ENCODE measurements around the gene DRD3. TPM values are rescaled to one million over a fixed set of nuclear protein-coding genes. Genes with fewer than 3 reads are reported as not detected.

The DRD3 gene
- not detected for total RNA-seq

DNA sequence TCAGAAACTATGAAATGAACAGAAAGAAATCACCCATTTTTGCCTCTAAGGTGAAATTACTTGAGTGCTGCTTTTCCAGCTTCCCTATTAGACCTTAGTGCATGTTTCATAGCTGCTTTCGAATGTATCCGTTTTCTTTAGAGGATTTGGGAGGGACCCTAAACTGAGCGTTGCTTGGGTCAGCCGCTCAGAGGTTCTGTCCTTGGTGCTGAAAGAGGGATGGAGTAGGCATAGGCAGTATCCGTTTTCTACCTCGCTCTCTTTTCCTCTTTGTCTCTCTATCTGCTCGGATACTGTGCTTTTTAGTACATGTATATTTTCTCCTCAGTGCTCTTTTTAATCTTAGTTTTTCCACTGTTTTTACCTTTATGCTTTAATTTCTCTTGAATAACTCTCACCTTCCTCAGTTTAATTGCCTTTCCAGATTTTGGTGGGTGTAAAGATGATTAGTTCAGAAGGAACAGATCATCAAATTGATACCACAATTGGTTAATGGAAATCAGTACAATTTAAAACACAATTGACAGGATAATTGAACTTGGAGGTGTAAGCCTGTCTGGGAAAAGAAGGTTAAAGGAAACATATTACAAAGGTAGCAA lies at the start of gene DRD3:
Gene DRD3, minus strand, starts transcription at position 283 of the 599 bp plus-strand sequence. CDS start 7,060 bp downstream, outside the sequence.
- no peak for ATAC-seq (replicated peaks)
- no peaks in the 10 kb centered on the region for H3K36me3 Mint-ChIP-seq (ENCODE audit: low read depth)
- H3K27me3 Mint-ChIP-seq: peaks cover 2% of the 10 kb centered on the region
- no peak within 1 kb of the TSS for H3K27ac Mint-ChIP-seq
- H3K4me3 Mint-ChIP-seq: no peak within 1 kb of the TSS
- no peaks in the 10 kb centered on the region for H3K4me1 Mint-ChIP-seq
- no peaks in the 10 kb centered on the region for H3K9me3 Mint-ChIP-seq

DNA sequence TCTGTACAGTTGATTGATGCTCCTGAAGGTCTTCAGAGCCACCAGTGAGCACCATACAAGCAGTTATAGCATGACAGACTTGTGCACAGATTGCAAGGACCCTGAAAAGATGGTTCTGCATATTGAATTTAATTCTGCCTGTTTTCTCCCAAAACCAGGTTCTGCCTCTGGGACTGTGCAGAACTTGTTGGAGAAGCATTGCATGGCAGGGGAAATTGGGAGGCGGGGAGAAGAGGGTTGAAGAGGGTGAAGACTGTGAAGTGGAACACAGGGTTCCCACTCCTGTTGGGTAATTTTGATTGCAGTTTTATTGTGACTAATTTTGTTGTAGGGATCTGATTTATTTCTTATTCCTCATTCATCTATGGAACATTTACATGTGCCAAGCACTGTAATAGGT lies 48.2 kb upstream of the DRD3 start:
- H3K27me3 Mint-ChIP-seq: no peaks in the 10 kb centered on the region
- peaks cover 5% of the 10 kb centered on the region for H3K36me3 Mint-ChIP-seq (ENCODE audit: low read depth)
- H3K27ac Mint-ChIP-seq: no peak overlapping the region
- H3K4me1 Mint-ChIP-seq: peaks cover 43% of the 10 kb centered on the region
- no peak for ATAC-seq (replicated peaks)
- H3K9me3 Mint-ChIP-seq: peaks cover 8% of the 10 kb centered on the region
- peak overlapping the region; percentile 82 for H3K4me3 Mint-ChIP-seq

DNA sequence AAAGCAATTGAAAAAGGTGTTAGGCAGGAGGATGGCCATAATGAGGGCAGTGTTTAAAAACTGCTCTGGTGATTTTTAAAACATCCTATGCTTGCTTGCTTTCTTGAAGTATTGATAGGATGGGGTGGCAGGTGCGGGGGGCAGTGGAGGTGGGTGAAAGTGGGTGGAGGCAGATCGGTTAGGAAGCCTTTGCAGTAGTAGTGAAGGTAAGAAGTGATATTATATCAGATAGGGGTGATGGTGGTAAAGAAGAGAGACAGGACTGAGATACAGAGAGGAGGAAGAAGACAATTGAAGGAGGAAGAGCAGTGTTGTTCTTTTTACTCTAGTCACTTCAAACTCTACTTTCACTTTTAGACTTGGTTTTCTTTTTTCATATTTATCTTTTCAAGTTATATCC lies 47.5 kb upstream of the DRD3 start:
- H3K9me3 Mint-ChIP-seq: peaks cover 8% of the 10 kb centered on the region
- no peak for ATAC-seq (replicated peaks)
- peaks cover 5% of the 10 kb centered on the region for H3K36me3 Mint-ChIP-seq (ENCODE audit: low read depth)
- H3K4me1 Mint-ChIP-seq: peaks cover 42% of the 10 kb centered on the region
- H3K27ac Mint-ChIP-seq: peak overlapping the region; percentile 95
- no peaks in the 10 kb centered on the region for H3K27me3 Mint-ChIP-seq
- H3K4me3 Mint-ChIP-seq: peak overlapping the region; percentile 82

DNA sequence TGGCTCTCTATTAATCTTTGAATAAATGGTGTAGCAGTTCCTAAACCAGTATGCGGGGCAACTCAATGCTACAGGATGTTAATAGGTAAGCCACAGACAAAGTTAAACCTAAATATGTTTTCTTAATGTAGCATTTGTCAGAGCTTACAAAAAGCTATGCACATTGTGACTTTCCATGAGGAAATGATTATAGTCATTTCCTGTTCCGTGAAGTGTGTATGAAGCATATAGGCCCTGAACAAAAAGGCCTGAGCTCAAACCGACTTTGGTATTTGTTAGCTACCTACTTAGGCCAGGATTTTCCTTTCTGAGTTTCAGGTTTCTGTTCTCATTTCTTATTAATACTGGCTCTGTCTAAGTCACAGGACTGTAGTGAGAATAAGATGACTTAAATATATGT lies 44.3 kb upstream of the DRD3 start:
- H3K4me1 Mint-ChIP-seq: peaks cover 46% of the 10 kb centered on the region
- no peaks in the 10 kb centered on the region for H3K27me3 Mint-ChIP-seq
- H3K36me3 Mint-ChIP-seq (ENCODE audit: low read depth): peaks cover 5% of the 10 kb centered on the region
- ATAC-seq (replicated peaks): peak; percentile 71
- peaks cover 8% of the 10 kb centered on the region for H3K9me3 Mint-ChIP-seq
- H3K27ac Mint-ChIP-seq: peak overlapping the region; percentile 82
- peak overlapping the region; percentile 50 for H3K4me3 Mint-ChIP-seq

DNA sequence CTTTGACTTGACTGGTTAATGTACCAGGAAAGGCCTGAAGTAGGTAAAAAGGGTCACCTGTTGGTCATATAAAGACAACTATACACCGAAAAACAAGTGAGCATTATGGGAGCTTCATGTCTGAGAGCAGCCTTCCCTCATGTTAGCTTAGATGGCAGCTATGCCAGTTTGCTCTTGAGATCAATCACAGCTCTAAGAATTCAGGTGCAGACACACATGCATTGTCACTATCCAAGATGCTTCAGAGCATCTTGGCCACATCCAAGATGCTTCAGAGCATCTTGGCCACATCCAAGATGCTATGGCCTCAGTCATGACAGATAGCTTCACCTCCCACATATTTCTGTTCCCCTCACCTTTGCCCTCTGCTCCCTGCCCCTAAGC lies 43.0 kb upstream of the DRD3 start:
- H3K9me3 Mint-ChIP-seq: peaks cover 8% of the 10 kb centered on the region
- peaks cover 55% of the 10 kb centered on the region for H3K4me1 Mint-ChIP-seq
- H3K4me3 Mint-ChIP-seq: no peak overlapping the region
- peak; percentile 44 for ATAC-seq (replicated peaks)
- H3K36me3 Mint-ChIP-seq (ENCODE audit: low read depth): peaks cover 5% of the 10 kb centered on the region
- H3K27me3 Mint-ChIP-seq: no peaks in the 10 kb centered on the region
- peak overlapping the region; percentile 82 for H3K27ac Mint-ChIP-seq

DNA sequence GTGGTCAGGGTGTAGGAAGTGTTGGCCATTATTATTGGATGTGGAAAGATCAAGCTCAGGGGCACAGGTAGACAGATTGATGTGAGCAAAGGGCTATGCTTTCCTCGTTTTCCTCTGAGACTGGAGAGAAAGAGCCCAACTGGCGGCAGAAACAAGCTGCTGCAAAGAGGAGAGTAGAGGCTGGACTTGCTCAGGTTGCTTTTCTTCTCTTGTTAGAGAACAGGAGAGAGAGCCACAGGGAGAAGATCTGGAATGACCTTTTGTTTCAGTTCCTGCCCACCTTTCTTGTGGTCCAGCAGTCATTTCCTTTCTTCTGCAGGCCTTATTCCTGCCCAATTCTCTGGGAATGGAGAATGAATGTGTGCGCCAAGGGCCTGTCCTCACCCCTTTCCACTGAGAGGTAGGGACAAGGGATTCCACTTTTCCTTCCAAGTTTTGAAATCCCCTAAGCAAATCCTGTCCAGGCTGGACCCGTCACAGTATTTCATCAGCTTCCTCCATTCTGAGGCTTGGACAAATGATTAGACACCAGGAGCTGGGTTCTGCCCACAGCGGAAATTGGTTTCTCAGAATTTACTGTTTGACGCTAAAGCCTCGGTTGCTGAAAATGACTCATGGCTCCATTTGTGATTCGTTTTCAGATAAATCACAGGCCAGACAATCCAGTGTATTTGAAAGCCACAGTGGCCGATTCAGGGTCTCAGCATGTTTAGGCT lies 42.5 kb upstream of the DRD3 start:
- ATAC-seq (replicated peaks): peak; percentile 65
- H3K27ac Mint-ChIP-seq: peak overlapping the region; percentile 82
- H3K4me3 Mint-ChIP-seq: no peak overlapping the region
- H3K4me1 Mint-ChIP-seq: peaks cover 50% of the 10 kb centered on the region
- H3K27me3 Mint-ChIP-seq: no peaks in the 10 kb centered on the region
- H3K9me3 Mint-ChIP-seq: peaks cover 8% of the 10 kb centered on the region
- peaks cover 5% of the 10 kb centered on the region for H3K36me3 Mint-ChIP-seq (ENCODE audit: low read depth)

DNA sequence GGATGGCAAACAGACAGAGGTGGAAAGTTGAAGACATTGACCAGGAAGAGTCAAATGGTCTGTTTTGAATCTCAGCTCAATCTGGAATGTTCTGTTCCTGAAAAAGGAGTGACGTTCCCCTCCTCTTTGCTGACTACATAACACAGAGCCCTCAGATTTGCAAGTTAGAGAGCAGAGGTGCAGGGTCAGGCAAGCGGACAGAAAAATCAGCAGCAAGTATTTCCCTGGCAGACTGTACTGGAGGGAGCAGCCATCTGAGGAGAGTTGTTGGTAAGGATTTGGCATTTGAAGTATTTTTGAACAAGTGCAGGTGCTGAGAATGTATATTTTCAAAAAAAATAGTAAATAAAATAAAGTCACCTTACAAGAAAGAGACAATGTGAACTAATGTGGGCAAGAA lies 40.9 kb upstream of the DRD3 start:
- Mint-ChIP-seq H3K4me1 (peaks cover 43% of the 10 kb centered on the region), H3K9me3 (peaks cover 4% of the 10 kb centered on the region), H3K27me3 (no peaks in the 10 kb centered on the region), H3K4me3 (no peak overlapping the region), H3K27ac (peak overlapping the region; percentile 82), H3K36me3 (ENCODE audit: low read depth) (no peaks in the 10 kb centered on the region)
- no peak for ATAC-seq (replicated peaks)

DNA sequence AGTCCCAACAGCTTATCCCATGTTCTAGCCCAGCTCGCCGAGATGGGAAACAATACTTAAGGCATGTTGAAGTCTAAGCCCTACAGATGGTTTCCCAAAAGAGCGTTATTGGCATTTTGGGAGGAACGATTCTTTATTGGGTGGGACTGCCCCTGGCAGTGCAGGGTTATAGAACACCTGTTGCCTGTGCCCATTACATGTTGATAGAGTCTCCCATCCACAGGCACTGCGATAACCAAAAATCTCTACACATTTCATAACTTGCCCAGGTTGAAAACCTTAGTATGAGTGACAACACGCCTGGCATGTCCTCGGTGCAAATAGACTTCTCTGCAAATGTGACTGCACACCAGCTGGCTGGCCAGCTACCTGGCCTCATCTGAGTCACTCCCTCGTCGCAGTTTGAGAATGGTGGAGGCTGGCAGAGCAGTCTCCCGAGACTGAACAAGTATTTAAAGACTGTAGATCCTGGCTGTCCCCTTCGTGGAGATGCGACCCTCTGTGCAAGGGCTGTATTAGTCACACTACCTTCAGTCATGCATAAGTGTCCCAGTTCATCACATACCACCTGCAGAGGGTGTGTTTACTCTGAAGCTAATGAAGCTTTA lies 39.8 kb upstream of the DRD3 start:
- peaks cover 38% of the 10 kb centered on the region for H3K4me1 Mint-ChIP-seq
- ATAC-seq (replicated peaks): no peak
- no peak overlapping the region for H3K27ac Mint-ChIP-seq
- H3K36me3 Mint-ChIP-seq (ENCODE audit: low read depth): no peaks in the 10 kb centered on the region
- no peaks in the 10 kb centered on the region for H3K9me3 Mint-ChIP-seq
- no peaks in the 10 kb centered on the region for H3K27me3 Mint-ChIP-seq
- H3K4me3 Mint-ChIP-seq: no peak overlapping the region

DNA sequence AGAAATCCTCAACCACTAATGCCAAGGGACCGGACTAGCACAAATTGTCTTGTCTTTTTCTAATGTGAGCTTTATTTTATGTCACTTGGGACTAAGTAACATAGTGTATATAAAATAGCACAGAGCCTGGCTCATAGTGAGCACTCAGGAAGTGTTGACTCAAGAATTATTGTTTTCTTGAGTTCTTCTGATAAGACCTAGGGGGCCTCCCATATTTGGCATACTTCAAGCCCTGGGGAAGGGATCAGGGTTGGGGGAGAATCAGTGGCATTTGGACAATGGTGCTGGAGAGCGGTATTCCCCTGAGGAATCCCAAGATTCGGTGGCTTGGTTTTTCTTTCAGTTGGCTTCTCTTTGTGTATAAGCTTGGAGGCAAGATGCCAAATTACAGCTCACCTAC lies 39.2 kb upstream of the DRD3 start:
- no peaks in the 10 kb centered on the region for H3K9me3 Mint-ChIP-seq
- no peaks in the 10 kb centered on the region for H3K36me3 Mint-ChIP-seq (ENCODE audit: low read depth)
- H3K4me3 Mint-ChIP-seq: no peak overlapping the region
- H3K27ac Mint-ChIP-seq: no peak overlapping the region
- peaks cover 33% of the 10 kb centered on the region for H3K4me1 Mint-ChIP-seq
- no peaks in the 10 kb centered on the region for H3K27me3 Mint-ChIP-seq
- no peak for ATAC-seq (replicated peaks)

DNA sequence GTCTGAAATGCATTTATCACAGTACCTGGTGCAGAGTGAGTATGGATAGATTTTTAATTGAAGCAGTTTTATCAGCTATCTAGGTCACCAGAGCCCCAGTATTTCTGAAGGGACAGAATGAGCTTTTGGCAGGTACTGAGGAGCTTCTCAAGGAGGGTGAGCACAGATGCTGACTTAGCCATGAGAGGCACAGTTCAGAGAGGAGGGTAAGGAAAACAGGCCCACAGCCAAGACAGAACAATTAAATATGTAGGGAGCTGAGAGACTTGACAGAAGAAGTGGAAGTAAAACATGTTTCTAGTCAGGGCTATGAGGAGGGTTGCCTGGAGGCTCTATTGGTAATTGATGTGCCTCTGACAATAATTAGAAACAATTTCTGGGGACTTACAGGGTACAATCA lies 38.4 kb upstream of the DRD3 start:
- Mint-ChIP-seq H3K4me3 (no peak overlapping the region), H3K9me3 (no peaks in the 10 kb centered on the region), H3K4me1 (peaks cover 32% of the 10 kb centered on the region), H3K27ac (no peak overlapping the region), H3K36me3 (ENCODE audit: low read depth) (no peaks in the 10 kb centered on the region), H3K27me3 (no peaks in the 10 kb centered on the region)
- no peak for ATAC-seq (replicated peaks)

DNA sequence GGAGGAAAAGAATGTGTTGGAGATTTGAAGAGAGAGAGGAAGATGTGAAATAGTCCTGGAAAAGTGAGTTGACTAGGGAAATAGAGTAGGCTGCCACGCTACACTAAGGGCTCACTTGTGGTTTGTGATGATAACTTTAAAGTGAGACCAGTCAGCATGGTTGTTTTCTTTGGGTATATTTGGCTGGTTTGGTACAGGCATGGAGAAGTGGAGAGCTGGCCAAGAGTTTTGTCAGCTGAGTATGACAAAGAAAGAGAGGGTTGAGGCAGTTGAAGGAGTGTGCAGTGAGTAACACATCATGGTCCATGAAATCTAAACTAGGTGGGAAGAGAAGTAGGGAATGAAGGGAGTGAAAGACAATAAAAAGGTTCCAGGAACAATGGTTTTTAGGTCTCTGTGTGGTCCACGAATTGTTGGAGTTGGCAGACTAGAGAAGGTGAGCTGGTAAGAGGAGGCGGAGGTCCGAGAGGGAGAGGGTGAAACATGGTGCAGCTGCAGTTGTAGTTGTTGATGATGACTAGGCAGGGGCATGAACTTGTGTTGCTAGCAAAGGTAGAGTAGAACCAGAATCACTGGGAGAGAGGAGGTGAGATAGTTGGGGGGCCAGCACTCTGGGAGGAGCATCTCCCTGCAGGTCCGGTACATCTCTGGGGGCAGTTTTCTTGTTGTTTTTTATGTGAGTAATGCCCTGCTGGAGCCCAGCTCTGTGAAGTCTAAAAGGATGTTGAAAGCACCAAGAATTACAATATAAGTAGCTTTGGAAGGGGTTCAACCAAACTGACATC lies 37.5 kb upstream of the DRD3 start:
- no peaks in the 10 kb centered on the region for H3K27me3 Mint-ChIP-seq
- no peak overlapping the region for H3K4me3 Mint-ChIP-seq
- no peak overlapping the region for H3K27ac Mint-ChIP-seq
- H3K9me3 Mint-ChIP-seq: no peaks in the 10 kb centered on the region
- no peaks in the 10 kb centered on the region for H3K36me3 Mint-ChIP-seq (ENCODE audit: low read depth)
- ATAC-seq (replicated peaks): no peak
- H3K4me1 Mint-ChIP-seq: peaks cover 26% of the 10 kb centered on the region

DNA sequence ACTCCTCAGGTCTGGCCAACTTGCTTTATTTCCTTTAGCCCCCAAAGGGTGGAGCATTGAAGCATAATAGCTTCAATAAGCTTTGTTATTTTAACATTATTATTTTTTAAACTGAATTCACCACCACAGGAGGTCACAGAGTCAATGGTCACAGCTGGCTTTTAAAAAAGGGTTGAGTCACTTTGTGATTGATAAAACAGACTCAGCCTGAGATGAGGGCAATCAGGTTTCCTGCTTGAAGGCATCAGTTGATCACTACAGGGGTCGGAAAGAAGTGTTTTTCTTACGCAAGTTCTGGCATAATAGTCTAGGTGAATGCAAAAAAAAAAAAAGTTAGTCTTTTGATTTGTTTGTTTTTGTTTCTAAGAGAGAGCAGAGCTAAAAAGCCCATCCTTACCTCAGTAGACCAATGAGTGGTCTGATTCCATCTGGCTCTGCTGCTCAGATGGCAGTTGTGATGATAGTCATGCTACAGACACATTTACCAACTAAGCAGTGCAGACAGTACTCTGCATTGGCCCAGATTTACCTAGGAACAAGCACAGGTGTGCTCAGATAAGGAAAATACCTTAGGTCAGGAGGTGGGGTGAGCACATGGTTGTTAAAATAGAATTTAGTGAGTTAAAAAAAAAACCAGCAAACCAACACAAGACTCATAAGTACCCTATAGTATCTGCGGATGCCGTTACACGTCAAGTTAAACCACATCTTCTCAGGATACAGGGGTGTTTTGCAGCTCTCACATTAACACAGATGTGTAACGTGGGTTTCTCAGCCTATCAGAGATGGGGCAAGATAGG lies 35.9 kb upstream of the DRD3 start:
- H3K27me3 Mint-ChIP-seq: no peaks in the 10 kb centered on the region
- peaks cover 20% of the 10 kb centered on the region for H3K4me1 Mint-ChIP-seq
- peak; percentile 57 for ATAC-seq (replicated peaks)
- H3K9me3 Mint-ChIP-seq: no peaks in the 10 kb centered on the region
- no peak overlapping the region for H3K27ac Mint-ChIP-seq
- H3K4me3 Mint-ChIP-seq: no peak overlapping the region
- H3K36me3 Mint-ChIP-seq (ENCODE audit: low read depth): no peaks in the 10 kb centered on the region

DNA sequence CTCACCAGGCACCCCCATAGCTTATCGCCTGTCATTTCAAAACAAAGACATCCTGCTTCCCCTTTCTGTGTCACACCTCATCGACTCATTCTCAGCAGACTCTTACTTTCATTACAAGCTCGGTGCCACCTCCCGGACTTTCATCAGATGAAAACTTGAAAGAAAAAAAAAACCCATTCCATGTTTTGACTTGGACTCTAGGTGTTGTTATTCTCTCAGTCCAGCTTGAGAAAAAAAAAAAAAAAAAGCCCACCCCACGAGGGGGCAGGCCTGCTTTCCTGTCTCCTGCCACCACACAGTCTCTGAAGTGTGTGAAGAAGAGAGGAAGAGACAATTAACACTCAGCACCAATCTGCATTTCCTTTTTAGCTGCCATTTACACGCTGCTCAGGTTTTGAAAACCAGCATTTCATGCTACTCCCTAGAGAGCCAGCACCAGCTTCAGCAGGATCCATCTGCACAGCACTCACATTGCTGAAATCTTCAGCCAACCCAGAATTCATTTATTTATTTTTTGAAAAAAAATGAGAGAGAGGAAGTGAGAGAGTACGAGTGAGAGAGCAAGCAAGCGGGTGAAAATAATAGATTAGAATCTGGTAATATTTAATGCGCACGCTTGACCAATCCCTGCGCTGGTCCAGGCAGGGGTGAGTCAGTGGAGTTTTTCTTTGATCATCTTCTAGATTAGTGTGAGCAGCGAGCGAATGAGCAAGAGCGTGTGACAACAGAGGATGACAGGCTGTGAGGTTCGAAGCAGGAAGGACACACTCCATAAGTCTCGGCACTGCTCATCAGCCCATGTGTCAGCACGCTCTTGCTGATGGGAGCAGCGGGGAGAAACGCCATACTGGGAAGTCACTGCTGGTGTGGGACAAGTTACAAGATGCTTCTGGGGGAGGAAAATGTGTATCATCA lies 35.0 kb upstream of the DRD3 start:
- no peak overlapping the region for H3K27ac Mint-ChIP-seq
- peak; percentile 83 for ATAC-seq (replicated peaks)
- no peaks in the 10 kb centered on the region for H3K36me3 Mint-ChIP-seq (ENCODE audit: low read depth)
- no peaks in the 10 kb centered on the region for H3K27me3 Mint-ChIP-seq
- H3K4me3 Mint-ChIP-seq: no peak overlapping the region
- no peaks in the 10 kb centered on the region for H3K9me3 Mint-ChIP-seq
- H3K4me1 Mint-ChIP-seq: peaks cover 15% of the 10 kb centered on the region

All from activated T-helper 17 cell treated with anti-CD3 and anti-CD28 coated beads, Interleukin-2, amount 50 U/mL, for 72 hours (primary cell).